ENCODE results near the gene SLFN13.
"Not testable (repeated sequence)": the region's sequence is repeated elsewhere in the genome, so short reads cannot be mapped to it uniquely, and the experiment has no call there.

SLFN13 gene

GRCh38 chr17:35432176-35433074, 16.1 kb downstream of the SLFN13 start, which contains the start of gene SLFN12:
SLFN12 (minus strand) TSS chr17:35432500; CDS start chr17:35423028, 9,472 bp downstream.
- no peak for DNase-seq

GRCh38 chr17:35429702-35430101, 18.9 kb downstream of the SLFN13 start:
- no peak for DNase-seq

GRCh38 chr17:35428229-35428628, 20.3 kb downstream of the SLFN13 start:
- no peak for DNase-seq

DNA sequence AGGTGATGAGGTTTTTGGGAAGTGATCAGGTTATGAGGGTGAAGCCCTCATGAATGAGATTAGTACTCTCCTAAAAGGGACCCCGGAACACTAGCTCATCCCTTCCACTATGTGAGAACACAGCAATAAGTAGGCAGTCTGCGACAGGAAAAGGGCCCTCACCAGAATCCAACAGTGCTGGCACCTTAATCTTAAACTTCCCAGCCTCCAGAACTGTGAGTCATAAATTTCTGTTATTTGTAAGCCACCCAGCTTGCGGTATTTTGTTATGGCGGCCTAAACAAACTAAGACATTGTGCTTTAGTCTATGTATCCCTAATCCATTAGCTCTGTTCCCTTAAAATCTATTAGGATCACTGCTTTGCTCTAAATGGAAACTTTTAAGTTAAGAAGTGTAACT, 24.8 kb downstream of the SLFN13 start:
- DNase-seq: no peak

GRCh38 chr17:35421069-35421468, 27.5 kb downstream of the SLFN13 start:
- not testable (repeated sequence) for DNase-seq

- DNase-seq: no peak
Observed at GRCh38 chr17:35416659-35417058, 31.9 kb downstream of the SLFN13 start.

DNA sequence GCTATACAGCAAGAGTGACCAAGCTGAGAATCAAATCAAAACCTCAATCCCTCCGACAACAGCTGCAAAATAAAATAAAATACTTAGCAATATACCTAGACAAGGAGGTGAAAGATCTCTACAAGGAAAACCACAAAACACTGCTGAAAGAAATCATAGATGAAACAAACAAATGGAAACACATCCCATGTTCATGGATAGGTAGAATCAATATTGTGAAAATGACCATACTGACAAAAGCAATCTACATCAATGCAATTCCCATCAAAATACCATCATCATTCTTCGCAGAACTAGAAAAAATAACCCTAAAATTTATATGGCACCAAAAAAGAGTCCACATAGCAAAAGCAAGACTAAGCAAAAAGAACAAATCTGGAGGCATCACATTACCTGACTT, 33.9 kb downstream of the SLFN13 start:
- DNase-seq: not testable (repeated sequence)

- DNase-seq: no peak
Observed at GRCh38 chr17:35414247-35414646, 34.3 kb downstream of the SLFN13 start.

- no peak for DNase-seq
Observed at GRCh38 chr17:35407531-35407930, 41.0 kb downstream of the SLFN13 start.

DNA sequence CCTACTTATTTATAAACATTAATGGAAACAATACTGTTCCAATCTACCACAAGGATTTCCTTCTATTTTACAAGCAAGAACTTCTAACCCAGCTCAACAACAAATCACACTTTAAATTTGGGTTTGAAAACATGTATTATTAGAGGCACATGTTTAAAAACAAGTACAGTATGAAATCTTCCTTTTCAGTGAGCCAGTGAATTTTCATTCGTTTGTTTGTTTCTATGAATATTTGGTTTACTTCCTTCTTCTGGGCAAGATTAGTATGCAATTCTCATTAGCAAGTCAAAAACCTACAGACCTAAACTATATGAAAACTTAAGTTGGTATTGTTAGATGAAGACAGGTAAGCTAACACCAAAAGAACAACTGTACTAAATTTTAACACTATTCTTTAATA, 42.0 kb downstream of the SLFN13 start:
- DNase-seq: no peak

DNA sequence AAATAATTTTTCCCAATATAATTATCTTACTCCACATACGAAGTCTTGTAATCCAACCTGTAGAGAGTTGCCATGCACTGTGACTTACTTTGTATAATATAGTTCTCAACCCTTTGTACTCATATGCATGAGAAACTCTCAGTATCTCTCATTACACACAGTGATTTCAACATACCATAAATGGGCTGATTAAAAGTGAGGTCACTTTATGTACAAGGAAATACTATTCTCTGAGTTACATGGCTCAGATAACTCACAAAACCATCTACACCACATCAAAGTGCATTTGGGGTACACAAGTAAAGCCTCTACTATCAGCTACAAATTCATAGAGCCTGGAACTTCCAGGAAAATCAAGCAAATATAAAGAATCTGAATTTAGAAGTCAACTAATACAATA, 44.2 kb downstream of the SLFN13 start:
- DNase-seq: no peak

- DNase-seq: not testable (repeated sequence)
Observed at GRCh38 chr17:35393783-35394182, 54.8 kb downstream of the SLFN13 start.

DNA sequence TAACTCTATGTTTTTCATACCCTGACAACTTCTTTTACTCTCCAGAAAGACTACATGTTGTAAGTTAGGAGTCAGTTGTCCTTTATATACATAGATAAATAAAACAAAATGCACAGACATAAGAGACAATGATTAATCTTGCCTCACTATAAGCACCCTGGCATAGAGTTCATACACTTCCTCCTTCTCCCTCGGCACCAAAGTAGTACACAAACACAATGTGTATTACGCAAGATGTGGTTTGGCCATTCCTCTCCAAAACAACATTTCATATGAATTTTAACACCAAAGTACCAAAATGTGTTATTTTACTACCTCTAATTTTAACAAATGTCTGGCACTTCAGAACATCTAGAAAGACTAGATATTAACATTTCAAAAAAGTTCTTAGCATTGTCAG, 57.9 kb downstream of the SLFN13 start:
- DNase-seq: no peak

- DNase-seq: no peak
Observed at GRCh38 chr17:35390156-35390555, 58.4 kb downstream of the SLFN13 start.

DNA sequence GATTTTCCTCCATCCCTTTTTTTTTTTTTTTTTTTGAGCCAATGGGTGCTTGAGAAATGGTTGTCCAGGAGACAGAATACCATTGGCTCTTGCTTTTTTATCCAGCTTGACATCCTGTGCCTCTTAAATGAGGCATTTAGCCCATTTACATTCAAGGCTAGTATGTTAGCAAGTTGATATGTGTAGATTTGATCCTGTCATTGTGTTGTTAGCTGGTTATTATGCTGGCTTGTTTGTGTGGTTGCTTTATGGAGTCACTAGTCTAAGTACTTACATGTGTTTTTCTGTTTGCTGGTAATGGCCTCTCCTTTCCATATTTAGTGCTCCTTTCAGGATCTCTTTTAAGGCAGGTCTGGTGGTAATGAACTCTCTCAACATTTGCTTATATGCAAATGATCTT, 61.1 kb downstream of the SLFN13 start:
- DNase-seq: no peak
